GM19328 (cell line): Measurements from ENCODE around the gene DNAJC7.
A peak's percentile ranks its signal among the peaks of the same experiment; 100 is the strongest.

Source experiments
- ATAC-seq: cut with Tn5 transposase; IDR thresholded peaks from one replicate; pipeline ENCODE4 v1.9.1; 2021; ENCODE audit warnings: mild to moderate bottlenecking, moderate library complexity; ENCODE audit not compliant: unreplicated experiment

The DNAJC7 gene

GRCh38 chr17:42016941-42017865 lies at the start of gene DNAJC7:
TSS of gene DNAJC7 (minus strand) at chr17:42017439. CDS start at chr17:42017416, 23 bp downstream.
- peak; percentile 87 for ATAC-seq

GRCh38 chr17:42065201-42065600 lies 48.0 kb upstream of the DNAJC7 start:
- no peak for ATAC-seq

GRCh38 chr17:42062681-42063080 lies 45.4 kb upstream of the DNAJC7 start:
- ATAC-seq, result no peak

GRCh38 chr17:42061646-42062487 lies 44.6 kb upstream of the DNAJC7 start:
- no peak for ATAC-seq

GRCh38 chr17:42060231-42060630 lies 43.0 kb upstream of the DNAJC7 start:
- ATAC-seq, result no peak

- no peak for ATAC-seq
Observed at GRCh38 chr17:42059815-42060214, 42.6 kb upstream of the DNAJC7 start.

GRCh38 chr17:42058063-42058462 lies 40.8 kb upstream of the DNAJC7 start:
- no peak for ATAC-seq

- no peak for ATAC-seq
Observed at GRCh38 chr17:42056635-42057034, 39.4 kb upstream of the DNAJC7 start.

GRCh38 chr17:42055496-42055895 lies 38.3 kb upstream of the DNAJC7 start:
- ATAC-seq, result no peak

- no peak for ATAC-seq
Observed at GRCh38 chr17:42055027-42055426, 37.8 kb upstream of the DNAJC7 start.

GRCh38 chr17:42053731-42054500 lies 36.7 kb upstream of the DNAJC7 start:
- ATAC-seq, result no peak

GRCh38 chr17:42052346-42052877 lies 35.2 kb upstream of the DNAJC7 start:
- ATAC-seq, result no peak

- no peak for ATAC-seq
Observed at GRCh38 chr17:42051645-42052044, 34.4 kb upstream of the DNAJC7 start.

GRCh38 chr17:42051013-42051400 lies 33.8 kb upstream of the DNAJC7 start:
- no peak for ATAC-seq

- no peak for ATAC-seq
Observed at GRCh38 chr17:42050393-42051012, 33.3 kb upstream of the DNAJC7 start, which contains the start of gene C17orf113. TSS of gene C17orf113 (minus strand) at chr17:42050601. CDS start at chr17:42043376, 7,225 bp downstream.

- ATAC-seq, result no peak
Observed at GRCh38 chr17:42049834-42050392, 32.7 kb upstream of the DNAJC7 start.

- ATAC-seq, result no peak
Observed at GRCh38 chr17:42047343-42047742, 30.1 kb upstream of the DNAJC7 start.

GRCh38 chr17:42045719-42046118 lies 28.5 kb upstream of the DNAJC7 start:
- no peak for ATAC-seq

GRCh38 chr17:42042598-42043319 lies 25.5 kb upstream of the DNAJC7 start:
- ATAC-seq, result no peak
